ENCODE measurements around the gene MAP3K14.

MAP3K14 gene

DNA sequence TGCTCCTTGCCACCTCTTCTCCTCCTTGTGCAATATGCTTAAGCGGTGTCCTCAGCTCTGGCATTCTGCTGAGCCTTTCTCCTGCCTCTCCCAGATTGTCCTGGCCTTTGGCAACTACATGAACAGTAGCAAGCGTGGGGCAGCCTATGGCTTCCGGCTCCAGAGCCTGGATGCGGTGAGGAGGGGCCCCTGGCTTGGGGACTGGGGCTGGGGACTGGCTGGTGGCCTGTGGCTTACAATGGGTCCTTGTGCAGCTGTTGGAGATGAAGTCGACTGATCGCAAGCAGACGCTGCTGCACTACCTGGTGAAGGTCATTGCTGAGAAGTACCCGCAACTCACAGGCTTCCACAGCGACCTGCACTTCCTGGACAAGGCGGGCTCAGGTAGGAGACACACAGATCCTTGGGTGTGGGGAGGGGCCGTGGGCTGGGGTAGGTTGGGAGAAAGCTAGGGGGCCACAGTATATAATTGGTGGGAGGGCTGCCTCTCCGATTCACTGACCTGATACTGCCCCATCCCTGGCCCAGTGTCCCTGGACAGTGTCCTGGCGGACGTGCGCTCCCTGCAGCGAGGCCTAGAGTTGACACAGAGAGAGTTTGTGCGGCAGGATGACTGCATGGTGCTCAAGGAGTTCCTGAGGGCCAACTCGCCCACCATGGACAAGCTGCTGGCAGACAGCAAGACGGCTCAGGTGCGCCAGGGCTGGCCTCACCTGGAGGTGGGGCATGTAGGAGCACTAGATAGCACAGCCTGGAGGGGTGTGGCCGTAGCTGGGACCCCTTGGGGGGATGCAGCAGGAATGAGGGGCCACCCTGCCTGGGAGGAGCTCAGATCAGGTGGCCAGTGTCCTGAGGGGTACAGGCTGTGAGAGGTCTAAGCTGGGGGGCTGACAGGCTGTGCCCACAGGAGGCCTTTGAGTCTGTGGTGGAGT, 71.8 kb downstream of the MAP3K14 start:
- DNase-seq (ENCODE audit: insufficient read length, low spot score) (no peak), FAIRE-seq (no peak)
- TF ChIP-seq TAF1 (IDR thresholded peaks at IDR 0.05; ENCODE audit: low read depth, low read length) (no peak), POU2F2 (IDR thresholded peaks at IDR 0.05; ENCODE audit: low read depth, low read length) (no peak), POLR2AphosphoS5 (IDR thresholded peaks at IDR 0.05; ENCODE audit: low read depth, low read length) (no peak), POLR2A (IDR thresholded peaks at IDR 0.05; ENCODE audit: low read depth, low read length) (no peak), SPI1 (IDR thresholded peaks at IDR 0.05; ENCODE audit: low read depth, low read length) (no peak), PAX5 (IDR thresholded peaks at IDR 0.05; ENCODE audit: insufficient read depth, low read length, severe bottlenecking) (no peak)

DNA sequence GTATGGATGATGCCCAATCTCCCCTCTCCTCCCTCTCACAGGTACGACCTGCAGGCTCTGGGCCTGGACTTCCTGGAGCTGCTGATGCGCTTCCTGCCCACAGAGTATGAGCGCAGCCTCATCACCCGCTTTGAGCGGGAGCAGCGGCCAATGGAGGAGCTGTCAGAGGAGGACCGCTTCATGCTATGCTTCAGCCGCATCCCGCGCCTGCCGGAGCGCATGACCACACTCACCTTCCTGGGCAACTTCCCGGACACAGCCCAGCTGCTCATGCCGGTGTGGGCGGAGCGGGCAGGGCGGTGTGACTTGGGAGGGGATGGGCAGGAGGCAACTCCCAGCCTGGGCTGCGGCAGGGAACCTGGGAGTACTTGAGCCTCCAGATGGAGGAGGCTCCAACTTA, 73.1 kb downstream of the MAP3K14 start:
- no peak for DNase-seq (ENCODE audit: insufficient read length, low spot score)
- no peak for FAIRE-seq
- TF ChIP-seq TAF1 (IDR thresholded peaks at IDR 0.05; ENCODE audit: low read depth, low read length) (no peak), POLR2A (IDR thresholded peaks at IDR 0.05; ENCODE audit: low read depth, low read length) (no peak), SPI1 (IDR thresholded peaks at IDR 0.05; ENCODE audit: low read depth, low read length) (no peak), POU2F2 (IDR thresholded peaks at IDR 0.05; ENCODE audit: low read depth, low read length) (no peak), POLR2AphosphoS5 (IDR thresholded peaks at IDR 0.05; ENCODE audit: low read depth, low read length) (no peak), PAX5 (IDR thresholded peaks at IDR 0.05; ENCODE audit: insufficient read depth, low read length, severe bottlenecking) (no peak)

DNA sequence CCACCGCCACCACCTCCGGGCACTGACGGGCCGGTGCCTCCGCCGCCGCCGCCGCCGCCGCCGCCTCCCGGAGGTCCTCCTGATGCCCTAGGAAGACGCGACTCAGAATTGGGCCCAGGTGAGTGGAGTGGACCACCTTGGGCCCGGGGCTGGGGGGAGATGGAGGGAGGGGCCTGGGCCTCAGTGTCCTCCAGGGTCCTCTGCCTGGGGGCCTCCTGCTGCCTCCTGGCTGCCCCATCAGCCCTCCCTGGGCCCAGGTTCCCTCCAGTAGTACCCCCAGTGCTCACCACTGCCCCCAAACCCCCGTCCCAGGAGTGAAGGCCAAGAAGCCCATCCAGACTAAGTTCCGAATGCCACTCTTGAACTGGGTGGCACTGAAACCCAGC, 74.8 kb downstream of the MAP3K14 start:
- no peak for FAIRE-seq
- no peak for DNase-seq (ENCODE audit: insufficient read length, low spot score)
- TF ChIP-seq POU2F2 (IDR thresholded peaks at IDR 0.05; ENCODE audit: low read depth, low read length) (no peak), SPI1 (IDR thresholded peaks at IDR 0.05; ENCODE audit: low read depth, low read length) (no peak), PAX5 (IDR thresholded peaks at IDR 0.05; ENCODE audit: insufficient read depth, low read length, severe bottlenecking) (no peak), TAF1 (IDR thresholded peaks at IDR 0.05; ENCODE audit: low read depth, low read length) (no peak), POLR2A (IDR thresholded peaks at IDR 0.05; ENCODE audit: low read depth, low read length) (no peak), POLR2AphosphoS5 (IDR thresholded peaks at IDR 0.05; ENCODE audit: low read depth, low read length) (no peak)

DNA sequence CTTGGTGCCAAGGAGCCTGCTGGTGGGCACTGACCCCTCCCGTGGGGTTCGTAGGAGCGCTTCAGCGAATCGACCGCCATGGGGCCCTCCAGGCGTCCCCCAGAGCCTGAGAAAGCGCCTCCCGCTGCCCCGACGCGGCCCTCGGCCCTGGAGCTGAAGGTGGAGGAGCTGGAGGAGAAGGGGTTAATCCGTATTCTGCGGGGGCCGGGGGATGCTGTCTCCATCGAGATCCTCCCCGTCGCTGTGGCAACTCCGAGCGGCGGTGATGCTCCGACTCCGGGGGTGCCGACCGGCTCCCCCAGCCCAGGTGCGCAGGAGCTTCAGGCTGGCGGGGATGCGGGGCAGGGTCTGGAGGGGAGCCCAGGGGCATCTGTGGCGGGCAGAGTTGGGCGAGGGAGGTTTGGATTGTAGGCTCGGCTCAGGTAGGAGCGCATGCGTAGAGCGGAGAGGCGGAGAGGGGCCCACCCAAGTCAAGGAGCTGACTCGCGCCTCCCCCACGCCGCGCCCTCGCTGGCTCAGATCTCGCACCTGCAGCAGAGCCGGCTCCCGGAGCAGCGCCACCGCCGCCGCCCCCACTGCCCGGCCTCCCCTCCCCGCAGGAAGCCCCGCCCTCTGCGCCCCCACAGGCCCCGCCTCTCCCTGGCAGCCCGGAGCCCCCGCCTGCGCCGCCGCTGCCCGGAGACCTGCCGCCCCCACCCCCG, 75.3 kb downstream of the MAP3K14 start:
- TF ChIP-seq POU2F2 (IDR thresholded peaks at IDR 0.05; ENCODE audit: low read depth, low read length) (no peak), POLR2AphosphoS5 (IDR thresholded peaks at IDR 0.05; ENCODE audit: low read depth, low read length) (no peak), PAX5 (IDR thresholded peaks at IDR 0.05; ENCODE audit: insufficient read depth, low read length, severe bottlenecking) (no peak)
- FAIRE-seq = no peak
- no peak for DNase-seq (ENCODE audit: insufficient read length, low spot score)

DNA sequence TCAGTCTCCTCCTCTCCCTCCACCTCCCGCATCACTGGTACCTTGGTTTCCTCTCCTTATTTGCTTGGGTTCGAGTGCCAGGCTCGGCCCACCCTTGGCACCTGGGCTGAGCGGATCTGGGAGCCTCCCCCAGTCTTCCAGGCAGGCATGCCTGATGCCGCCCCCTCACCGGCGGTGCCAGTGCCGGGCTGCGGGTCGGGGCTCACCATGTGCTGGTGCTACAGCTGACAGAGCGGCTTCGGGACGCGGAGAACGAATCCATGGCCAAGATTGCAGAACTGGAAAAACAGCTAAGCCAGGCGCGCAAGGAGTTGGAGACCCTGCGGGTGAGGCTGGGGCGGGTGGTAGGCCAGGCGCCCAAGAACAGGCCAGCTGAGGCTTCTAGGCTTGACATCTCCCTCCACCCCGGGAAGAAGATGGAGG, 75.9 kb downstream of the MAP3K14 start:
- DNase-seq (ENCODE audit: insufficient read length, low spot score) (no peak), FAIRE-seq (no peak)
- no peak for TF ChIP-seq SPI1 (IDR thresholded peaks at IDR 0.05; ENCODE audit: low read depth, low read length)
- TF ChIP-seq PAX5 (IDR thresholded peaks at IDR 0.05; ENCODE audit: insufficient read depth, low read length, severe bottlenecking) = no peak
- TF ChIP-seq TAF1 (IDR thresholded peaks at IDR 0.05; ENCODE audit: low read depth, low read length) = no peak
- no peak for TF ChIP-seq POLR2A (IDR thresholded peaks at IDR 0.05; ENCODE audit: low read depth, low read length)

DNA sequence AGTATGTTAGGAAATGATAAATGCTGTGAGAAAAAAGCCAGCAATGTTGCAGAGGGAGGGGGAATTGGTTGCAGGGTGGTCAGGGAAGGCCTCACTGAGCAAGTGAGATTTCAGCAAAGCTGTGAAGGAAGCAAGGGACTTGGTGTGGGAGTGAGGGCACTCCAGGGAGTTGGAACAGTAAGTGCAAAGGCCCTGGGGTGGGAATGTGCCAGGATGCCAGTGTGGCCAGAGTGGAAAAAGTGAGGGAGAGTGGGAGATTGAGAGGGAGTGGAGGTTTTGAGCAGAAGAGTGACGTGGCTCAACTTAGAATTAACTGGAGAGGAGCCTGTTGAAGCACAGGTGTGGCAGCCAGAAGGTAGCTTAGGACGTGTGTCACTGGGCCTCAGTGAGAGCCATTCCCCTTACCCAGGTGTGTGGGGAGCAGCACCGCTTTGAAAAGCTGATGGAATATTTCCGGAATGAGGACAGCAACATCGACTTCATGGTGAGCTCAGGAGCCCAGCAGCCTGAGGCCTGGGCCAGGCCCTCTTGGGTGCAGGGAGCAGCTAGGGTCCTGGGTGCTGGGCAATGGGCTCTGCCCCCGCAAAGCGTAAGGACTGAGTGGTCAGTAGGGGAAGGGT, 78.6 kb downstream of the MAP3K14 start:
- FAIRE-seq (no peak), DNase-seq (ENCODE audit: insufficient read length, low spot score) (no peak)
- TF ChIP-seq POLR2A (IDR thresholded peaks at IDR 0.05; ENCODE audit: low read depth, low read length) = no peak
- no peak for TF ChIP-seq SPI1 (IDR thresholded peaks at IDR 0.05; ENCODE audit: low read depth, low read length)
- TF ChIP-seq POU2F2 (IDR thresholded peaks at IDR 0.05; ENCODE audit: low read depth, low read length) = no peak
- no peak for TF ChIP-seq TAF1 (IDR thresholded peaks at IDR 0.05; ENCODE audit: low read depth, low read length)
- TF ChIP-seq PAX5 (IDR thresholded peaks at IDR 0.05; ENCODE audit: insufficient read depth, low read length, severe bottlenecking) = no peak
- no peak for TF ChIP-seq POLR2AphosphoS5 (IDR thresholded peaks at IDR 0.05; ENCODE audit: low read depth, low read length)

DNA sequence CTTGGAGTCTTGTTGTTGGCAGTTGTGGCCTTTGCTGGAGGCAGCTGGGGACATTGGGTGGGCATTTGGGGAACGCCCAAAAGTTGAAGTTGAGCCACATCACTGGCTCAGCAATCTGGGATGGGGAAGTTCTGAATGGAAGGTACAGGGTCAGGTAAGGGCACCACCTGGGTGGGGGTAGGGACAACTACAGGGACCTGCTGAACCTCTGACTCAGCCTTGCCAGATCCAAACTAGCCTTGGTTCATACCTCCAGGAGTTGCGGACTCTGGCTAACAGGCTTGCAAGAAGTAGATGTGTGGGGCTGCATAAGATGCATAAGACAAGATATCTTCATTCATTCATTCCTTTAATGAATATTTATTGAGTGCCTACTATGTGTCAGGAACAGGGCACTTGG, 79.1 kb downstream of the MAP3K14 start:
- FAIRE-seq = no peak
- TF ChIP-seq POLR2AphosphoS5 (IDR thresholded peaks at IDR 0.05; ENCODE audit: low read depth, low read length) (no peak), POU2F2 (IDR thresholded peaks at IDR 0.05; ENCODE audit: low read depth, low read length) (no peak), PAX5 (IDR thresholded peaks at IDR 0.05; ENCODE audit: insufficient read depth, low read length, severe bottlenecking) (no peak), TAF1 (IDR thresholded peaks at IDR 0.05; ENCODE audit: low read depth, low read length) (no peak), SPI1 (IDR thresholded peaks at IDR 0.05; ENCODE audit: low read depth, low read length) (no peak), POLR2A (IDR thresholded peaks at IDR 0.05; ENCODE audit: low read depth, low read length) (no peak)
- DNase-seq (ENCODE audit: insufficient read length, low spot score) = no peak

DNA sequence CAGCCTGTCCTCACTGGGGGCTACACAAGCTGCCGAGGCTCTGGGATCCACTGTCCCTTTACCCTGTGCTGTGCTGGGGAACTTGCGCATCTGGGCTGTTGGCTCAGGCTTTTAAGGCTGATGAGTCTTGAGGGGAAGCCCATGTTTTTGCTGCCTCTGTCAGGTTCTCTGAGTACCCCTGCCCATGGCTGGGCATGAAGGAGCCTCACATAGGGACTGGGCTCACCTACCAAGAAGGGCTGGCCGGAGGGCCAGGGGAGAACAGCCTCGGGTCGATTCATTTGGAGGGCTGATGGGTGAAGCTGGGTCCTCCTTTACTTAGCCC, 80.6 kb downstream of the MAP3K14 start:
- TF ChIP-seq TAF1 (IDR thresholded peaks at IDR 0.05; ENCODE audit: low read depth, low read length) = no peak
- DNase-seq (ENCODE audit: insufficient read length, low spot score) (no peak), FAIRE-seq (no peak)

DNA sequence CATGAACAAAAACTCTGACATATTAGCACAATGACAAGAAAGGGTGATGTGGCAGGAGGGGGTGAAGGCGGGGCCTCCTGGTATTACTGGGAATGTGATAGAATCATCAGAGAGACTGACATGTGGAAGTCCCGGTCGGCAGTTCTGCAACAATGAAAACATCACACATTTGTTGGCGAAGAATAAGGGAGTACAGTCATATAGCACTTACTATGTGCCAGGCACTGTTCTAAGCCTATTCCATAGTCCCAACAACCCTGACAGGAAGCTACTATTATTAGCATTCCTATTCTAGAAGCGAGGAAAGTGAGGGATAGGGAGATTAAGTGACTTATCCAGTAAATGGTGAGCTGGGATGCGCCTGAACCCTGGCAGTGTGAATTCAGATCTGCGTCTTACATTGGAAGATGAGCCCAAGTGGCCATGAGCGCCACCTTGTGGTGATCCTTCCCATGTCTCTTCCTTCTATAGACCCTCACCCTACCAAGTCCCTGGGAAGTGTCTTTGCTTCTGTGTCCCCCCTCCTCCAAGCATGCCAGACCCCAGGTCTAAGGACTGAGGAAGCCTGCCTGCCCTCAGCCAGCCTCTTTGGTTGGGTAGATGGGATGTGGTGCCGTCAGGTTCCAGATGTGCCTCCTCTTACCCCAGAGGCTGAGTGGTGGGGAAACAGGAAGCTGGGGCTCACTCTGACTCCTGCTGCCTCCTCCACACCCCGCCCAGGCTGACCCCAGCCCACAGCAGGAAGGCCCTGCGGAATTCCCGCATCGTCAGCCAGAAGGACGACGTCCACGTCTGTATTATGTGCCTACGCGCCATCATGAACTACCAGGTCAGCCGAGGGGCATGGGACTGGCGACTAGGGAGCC, 81.2 kb downstream of the MAP3K14 start:
- FAIRE-seq (peak; percentile 93), DNase-seq (ENCODE audit: insufficient read length, low spot score) (no peak)
- TF ChIP-seq POU2F2 (IDR thresholded peaks at IDR 0.05; ENCODE audit: low read depth, low read length) (no peak), SPI1 (IDR thresholded peaks at IDR 0.05; ENCODE audit: low read depth, low read length) (no peak), PAX5 (IDR thresholded peaks at IDR 0.05; ENCODE audit: insufficient read depth, low read length, severe bottlenecking) (no peak), POLR2AphosphoS5 (IDR thresholded peaks at IDR 0.05; ENCODE audit: low read depth, low read length) (no peak), POLR2A (IDR thresholded peaks at IDR 0.05; ENCODE audit: low read depth, low read length) (no peak), TAF1 (IDR thresholded peaks at IDR 0.05; ENCODE audit: low read depth, low read length) (no peak)
